COLO668 (cell line): ENCODE measurements around the gene FBXL5.
A peak's percentile ranks its signal among the peaks of the same experiment; 100 is the strongest.

Experiments used
- DNase-seq: peaks from one replicate; lab custom pipeline; 2025; ENCODE audit not compliant: unreplicated experiment; lab: John Stamatoyannopoulos, UW

FBXL5 gene

GRCh38 chr4:15677507-15677988 is 22.4 kb upstream of the FBXL5 start:
- no peak for DNase-seq

DNA sequence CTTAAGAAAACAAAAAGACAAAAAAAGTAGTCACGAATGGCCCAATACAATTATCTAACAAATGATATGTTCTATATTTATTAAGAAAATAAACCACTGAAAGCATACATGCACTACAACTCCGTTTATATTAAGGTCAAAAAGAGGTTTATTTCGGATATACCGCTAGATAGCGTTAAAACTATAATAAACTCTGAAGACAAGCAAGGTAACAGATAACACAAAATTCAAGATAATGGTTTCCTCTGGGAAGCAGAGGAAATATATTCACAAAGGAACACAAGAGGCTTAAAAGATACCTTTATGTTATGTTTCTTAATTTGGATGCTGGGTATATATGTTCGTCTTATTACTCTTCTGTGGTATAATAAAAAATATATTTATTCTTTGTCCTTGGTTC is 21.7 kb upstream of the FBXL5 start:
- DNase-seq: no peak

GRCh38 chr4:15676039-15676438 is 20.9 kb upstream of the FBXL5 start:
- no peak for DNase-seq

GRCh38 chr4:15675356-15675755 is 20.2 kb upstream of the FBXL5 start:
- no peak for DNase-seq

GRCh38 chr4:15674926-15675325 is 19.8 kb upstream of the FBXL5 start:
- DNase-seq: no peak

GRCh38 chr4:15674046-15674445 is 18.9 kb upstream of the FBXL5 start:
- no peak for DNase-seq

DNA sequence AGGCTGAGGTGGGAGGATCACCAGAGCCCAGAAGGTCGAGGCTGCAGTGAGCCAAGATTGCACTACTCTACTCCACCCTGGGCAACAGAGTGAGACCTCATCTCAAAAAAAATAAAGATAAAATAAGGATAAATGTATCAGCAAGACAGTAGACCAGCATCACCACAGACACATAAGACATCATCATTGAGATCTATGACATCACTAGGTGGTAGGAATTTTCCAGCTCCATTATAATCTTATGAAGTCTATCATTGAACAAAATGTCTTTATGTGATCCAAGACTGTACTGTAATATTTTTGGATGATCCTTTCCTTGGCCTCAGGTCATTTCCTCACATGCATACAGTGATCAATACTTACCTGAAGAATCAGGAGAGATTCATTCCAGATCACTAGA is 18.2 kb upstream of the FBXL5 start:
- no peak for DNase-seq

- no peak for DNase-seq
These were observed 16.9 kb upstream of the FBXL5 start for GRCh38 chr4:15672101-15672500.

- DNase-seq: no peak
These were observed 15.4 kb upstream of the FBXL5 start for GRCh38 chr4:15670576-15670975.

- no peak for DNase-seq
These were observed 13.6 kb upstream of the FBXL5 start for GRCh38 chr4:15668566-15669435.

GRCh38 chr4:15667006-15667405 is 11.8 kb upstream of the FBXL5 start:
- DNase-seq: no peak

GRCh38 chr4:15665753-15666365 is 10.7 kb upstream of the FBXL5 start:
- DNase-seq: no peak

DNA sequence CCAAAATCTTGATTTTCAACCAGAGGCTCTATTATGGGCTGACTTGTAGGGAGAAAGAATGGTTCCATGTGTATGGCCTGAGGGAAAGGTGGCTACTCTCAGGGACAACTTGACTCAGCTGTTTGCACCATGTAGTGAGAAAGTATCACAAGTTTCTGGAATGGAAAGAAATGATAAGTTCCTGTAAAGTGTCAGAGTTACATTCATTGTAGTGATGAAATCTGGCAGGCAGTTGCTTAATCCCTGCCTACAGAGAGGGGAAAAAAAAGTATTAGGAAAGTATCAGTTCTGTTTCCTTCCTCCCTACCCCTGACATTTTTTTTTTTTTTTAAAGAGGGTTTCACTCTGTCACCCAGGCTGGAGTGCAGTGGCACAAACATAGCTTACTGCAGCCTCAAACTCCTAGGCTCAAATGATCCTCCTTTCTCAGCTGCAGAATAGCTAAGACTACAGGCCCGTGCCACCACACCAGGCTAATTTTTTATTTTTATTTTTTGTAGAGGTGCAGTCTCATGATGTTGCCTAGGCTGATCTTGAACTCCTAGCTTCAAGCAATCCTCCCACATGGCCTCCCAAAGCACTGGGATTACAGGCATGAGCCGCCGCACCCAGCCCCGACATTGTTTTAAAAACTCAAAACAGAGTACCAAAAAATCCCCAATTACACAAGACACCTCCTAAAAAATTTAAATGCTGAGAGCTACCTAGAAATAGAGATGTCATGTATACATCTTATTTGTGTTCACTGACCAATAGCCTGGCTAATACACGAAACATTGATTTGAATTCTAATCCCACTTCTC is 4.8 kb upstream of the FBXL5 start:
- no peak for DNase-seq

GRCh38 chr4:15658781-15659180 is 3.6 kb upstream of the FBXL5 start:
- DNase-seq: no peak

DNA sequence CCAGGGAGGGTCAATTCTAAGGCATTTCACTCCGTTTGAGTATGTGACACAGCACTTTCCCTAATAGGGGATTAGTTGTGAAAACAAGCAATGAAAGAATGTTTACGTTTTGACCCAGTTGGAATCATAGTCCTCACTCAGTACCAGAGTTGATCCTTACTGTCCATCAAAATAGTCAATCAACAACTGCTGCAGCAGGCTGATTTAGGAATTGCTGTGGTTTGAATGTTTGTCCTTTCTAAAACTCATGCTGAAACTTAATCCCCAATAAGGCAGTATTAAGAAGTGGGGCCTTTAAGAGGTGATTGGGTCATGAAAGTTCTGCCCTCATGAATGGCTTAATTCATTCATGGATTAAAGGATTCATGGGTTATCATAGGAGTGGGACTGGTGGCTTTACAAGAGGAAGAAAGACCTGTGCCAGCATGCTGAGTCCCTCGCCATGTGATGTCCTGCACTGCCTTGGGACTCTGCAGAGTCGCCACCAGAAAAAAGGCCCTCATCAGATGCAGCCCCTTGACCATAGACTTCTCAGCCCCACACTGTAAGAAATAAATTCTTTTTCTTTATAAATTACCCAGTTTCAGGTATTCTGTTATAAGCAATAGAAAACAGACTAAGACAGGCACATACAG is 3.1 kb upstream of the FBXL5 start:
- no peak for DNase-seq

- DNase-seq: no peak
These were observed 2.2 kb upstream of the FBXL5 start for GRCh38 chr4:15657366-15657765.

- peak; percentile 71 for DNase-seq
These were observed 897 bp upstream of the FBXL5 start for GRCh38 chr4:15656038-15656470.

- DNase-seq: peak; percentile 82
These were observed 449 bp downstream of the FBXL5 start for GRCh38 chr4:15654593-15655222.

GRCh38 chr4:15653864-15654592 is 1.1 kb downstream of the FBXL5 start:
- no peak for DNase-seq

DNA sequence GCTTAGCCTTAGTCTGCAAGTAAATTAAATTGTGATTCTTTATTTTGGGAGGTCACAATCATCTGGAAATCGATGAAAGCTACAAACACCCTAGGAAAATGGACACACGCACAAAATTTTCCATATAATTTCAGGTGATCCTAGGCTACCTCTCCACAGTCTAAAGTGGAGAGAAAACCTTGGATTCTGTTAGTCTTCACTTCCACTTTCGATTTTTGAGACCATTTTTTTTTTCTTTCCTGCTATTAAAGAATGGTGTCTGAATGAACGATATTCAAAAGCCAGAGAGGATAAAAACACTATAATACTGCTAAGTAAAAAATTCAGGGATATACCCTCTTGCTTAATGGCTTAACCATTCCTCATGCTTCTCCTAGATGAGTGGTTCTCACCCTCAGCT is 1.7 kb downstream of the FBXL5 start:
- no peak for DNase-seq
